Stomach (tissue), 9 donors: ENCODE measurements around the gene ZNF311. TPM values are rescaled to one million over a fixed set of nuclear protein-coding genes. Genes with fewer than 3 reads are reported as not detected.

Experiments used
- DNase-seq, 2 donors: peaks; one replicate each; pipeline versions ENCODE4 v3.0.0 to v3.0.0-alpha.2; 2013 to 2019
- H3K27ac ChIP-seq, 5 donors: fragments of 200-600 bp in 4 of 5; sonication (generic) in 4 of 5; one replicate each; pipeline ENCODE4 v1.5.1; 2013 to 2019; ENCODE audit warnings: mild to moderate bottlenecking in 1 of 5, moderate library complexity in 1 of 5
- H3K27me3 ChIP-seq, 3 donors: fragments of 200-600 bp; sonication (generic); one replicate each; pipeline ENCODE4 v1.5.1; 2017 to 2019; ENCODE audit warnings: mixed run types in 1 of 3
- H3K36me3 ChIP-seq, 4 donors: fragments of 200-600 bp; sonication (generic); 1 replicate in 3 of 4; 2 replicates in 1 of 4; pipeline ENCODE4 v1.5.1; 2016 to 2019
- H3K4me1 ChIP-seq, 4 donors: fragments of 200-600 bp; sonication (generic); one replicate each; pipeline ENCODE4 v1.5.1; 2016 to 2019
- H3K4me3 ChIP-seq, 4 donors: fragments of 200-600 bp; sonication (generic) in 3 of 4; one replicate each; pipeline ENCODE4 v1.5.1; 2016 to 2019; ENCODE audit warnings: mild to moderate bottlenecking in 1 of 4
- H3K9me3 ChIP-seq, 4 donors: fragments of 200-600 bp; sonication (generic); one replicate each; pipeline ENCODE4 v1.5.1; 2016 to 2019
- EP300 ChIP-seq: sonication (generic); formaldehyde crosslinking; IDR thresholded peaks from one replicate; pipeline ENCODE4 v1.6.1; 2017; ENCODE audit warnings: antibody characterized with exemption
- POLR2A ChIP-seq, 4 donors: fragments of 450-650 bp; IDR thresholded peaks; one replicate each; pipeline ENCODE4 v1.6.1; 2016; ENCODE audit warnings: antibody characterized with exemption in 4 of 4, control low read depth in 2 of 4, mild to moderate bottlenecking in 1 of 4, moderate library complexity in 1 of 4
- POLR2AphosphoS5 ChIP-seq, 3 donors: sonication (generic); formaldehyde crosslinking; IDR thresholded peaks; one replicate each; pipeline ENCODE4 v1.6.1; 2016; ENCODE audit warnings: antibody characterized with exemption in 3 of 3
- WGBS, 5 donors: extraction: QIAGEN DNeasy Blood & Tissue Kit in 3 of 5; methylation state at CpG; one replicate each; pipeline versions ENCODE4 v1.1.5 to v1.1.7; 2013 to 2018; 5-methylcytosine and 5-hydroxymethylcytosine counted together
- intact Hi-C: fragments of 100-400 bp; cut with DNase I; formaldehyde crosslinking; loops from one replicate; pipeline ENCODE4 v1.15.1; 2023; ENCODE audit warnings: low total_unique reads
- polyA plus RNA-seq, 3 donors: library from polyadenylated mRNA; stranded (reverse); fragments of 200-250 nt; gene quantifications; one replicate each; pipeline ENCODE4 v1.2.3, GENCODE V29; 2013
- total RNA-seq, 5 donors: library from RNA; depleted of rRNA; stranded (reverse); fragments of >200 nt; gene quantifications; one replicate each; pipeline versions ENCODE4 v1.1.0 to v1.2.3, GENCODE V29; 2014 to 2016
- TF ChIP-seq, protein P1 (sequence below), 7 experiments: fragments of 450-650 bp in 4 of 7; fragments of 200-600 bp in 3 of 7; sonication (generic) in 3 of 7; IDR thresholded peaks; one replicate each; pipeline ENCODE4 v1.5.1; 2016 to 2019; ENCODE audit warnings: antibody characterized with exemption in 7 of 7, control low read depth in 2 of 7, mild to moderate bottlenecking in 1 of 7
- donor health status: healthy with polysubstance abuse.
- donor health status: Bipolar disorder and iron deficiency.
- donor health status: healthy.

The ZNF311 gene
- total and polyA plus RNA-seq, 8 donors = 0.50 to 6.7 (median 0.73) TPM; not detected in 1

DNA sequence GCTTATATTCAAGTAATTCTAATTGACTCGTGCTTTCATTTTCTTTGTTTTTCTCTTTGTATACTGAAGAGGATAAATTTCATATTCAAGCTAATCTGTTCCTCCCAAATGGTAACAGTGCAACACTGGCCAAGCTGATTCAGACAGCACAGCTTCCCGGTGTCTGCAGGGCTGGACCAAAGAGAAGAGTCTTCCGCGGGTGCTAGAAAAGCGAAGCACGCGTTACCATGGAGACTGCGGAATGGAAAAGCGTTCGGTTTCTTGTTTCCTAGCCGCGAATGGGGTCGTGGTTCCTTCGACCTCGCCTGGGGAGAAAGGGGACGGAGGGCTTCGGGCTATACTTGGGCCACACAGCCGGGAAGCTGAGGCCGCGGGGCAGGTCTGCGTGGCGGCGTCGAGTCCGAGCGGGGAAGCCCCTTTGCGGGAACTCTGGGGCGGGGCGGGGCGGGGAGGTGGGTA is 6.2 kb upstream of the ZNF311 start:
- intact Hi-C loops = loop anchor here (5.0 to 10.0 kb wide), 2 partner anchors 177 to 324 kb away; no protein-coding TSS in a partner anchor
- TF ChIP-seq, protein P1, sequence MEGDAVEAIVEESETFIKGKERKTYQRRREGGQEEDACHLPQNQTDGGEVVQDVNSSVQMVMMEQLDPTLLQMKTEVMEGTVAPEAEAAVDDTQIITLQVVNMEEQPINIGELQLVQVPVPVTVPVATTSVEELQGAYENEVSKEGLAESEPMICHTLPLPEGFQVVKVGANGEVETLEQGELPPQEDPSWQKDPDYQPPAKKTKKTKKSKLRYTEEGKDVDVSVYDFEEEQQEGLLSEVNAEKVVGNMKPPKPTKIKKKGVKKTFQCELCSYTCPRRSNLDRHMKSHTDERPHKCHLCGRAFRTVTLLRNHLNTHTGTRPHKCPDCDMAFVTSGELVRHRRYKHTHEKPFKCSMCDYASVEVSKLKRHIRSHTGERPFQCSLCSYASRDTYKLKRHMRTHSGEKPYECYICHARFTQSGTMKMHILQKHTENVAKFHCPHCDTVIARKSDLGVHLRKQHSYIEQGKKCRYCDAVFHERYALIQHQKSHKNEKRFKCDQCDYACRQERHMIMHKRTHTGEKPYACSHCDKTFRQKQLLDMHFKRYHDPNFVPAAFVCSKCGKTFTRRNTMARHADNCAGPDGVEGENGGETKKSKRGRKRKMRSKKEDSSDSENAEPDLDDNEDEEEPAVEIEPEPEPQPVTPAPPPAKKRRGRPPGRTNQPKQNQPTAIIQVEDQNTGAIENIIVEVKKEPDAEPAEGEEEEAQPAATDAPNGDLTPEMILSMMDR (IDR thresholded peaks at IDR 0.05) = no peak
- no peak for TF ChIP-seq POLR2A (IDR thresholded peaks at IDR 0.05)
- no peak for TF ChIP-seq POLR2AphosphoS5 (IDR thresholded peaks at IDR 0.05)
- no peak for TF ChIP-seq EP300
- 0 to 2% (median 1%) methylated on average over 28 to 30 of the region's 30 CpGs for WGBS, 5 donors
- Histone ChIP-seq H3K27me3 (peaks cover 5 to 50% (median 25%) of the 10 kb centered on the region in 3 donors), H3K27ac (peak overlapping the region in 1 of 5 donors; percentile 65), H3K4me3 (peak overlapping the region; percentile 40 to 49 (median 45)), H3K9me3 (peaks cover 0 to 12% (median 5%) of the 10 kb centered on the region in 4 donors), H3K4me1 (peaks cover 0 to 21% (median 11%) of the 10 kb centered on the region in 4 donors), H3K36me3 (no peaks in the 10 kb centered on the region)
- peak in 1 of 2 donors; percentile 87 for DNase-seq

DNA sequence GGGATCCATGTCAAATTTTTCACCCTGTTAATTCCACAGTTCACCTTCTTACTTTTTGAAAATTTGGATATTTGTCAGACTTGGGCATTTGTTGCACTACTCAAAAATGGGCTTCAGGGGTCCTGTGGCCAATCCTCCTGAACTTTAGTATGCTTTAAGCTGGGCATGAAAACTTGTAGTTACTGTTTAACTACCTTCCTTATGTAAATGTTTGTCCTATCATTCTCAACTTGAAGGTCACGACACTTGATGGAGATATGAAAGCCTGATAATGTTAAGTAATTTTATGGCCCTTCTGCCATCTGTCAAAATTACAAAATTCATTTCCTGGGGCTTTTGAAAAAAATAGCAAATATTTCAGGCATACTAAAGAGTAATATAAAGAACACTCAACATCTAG is 4.2 kb upstream of the ZNF311 start:
- Histone ChIP-seq H3K4me3 (no peak overlapping the region), H3K27ac (no peak overlapping the region), H3K36me3 (no peaks in the 10 kb centered on the region), H3K4me1 (peaks cover 0 to 16% (median 8%) of the 10 kb centered on the region in 4 donors), H3K27me3 (peaks cover 0 to 38% (median 14%) of the 10 kb centered on the region in 3 donors), H3K9me3 (no peaks in the 10 kb centered on the region)
- 18 to 42% (median 36%) methylated on average over 1 of the region's 1 CpG for WGBS, 5 donors
- intact Hi-C loops = no loop called here
- TF ChIP-seq POLR2AphosphoS5 (IDR thresholded peaks at IDR 0.05) = no peak
- TF ChIP-seq POLR2A (IDR thresholded peaks at IDR 0.05) = no peak
- TF ChIP-seq, protein P1 (IDR thresholded peaks at IDR 0.05) = no peak
- TF ChIP-seq EP300 = no peak
- DNase-seq = no peak

DNA sequence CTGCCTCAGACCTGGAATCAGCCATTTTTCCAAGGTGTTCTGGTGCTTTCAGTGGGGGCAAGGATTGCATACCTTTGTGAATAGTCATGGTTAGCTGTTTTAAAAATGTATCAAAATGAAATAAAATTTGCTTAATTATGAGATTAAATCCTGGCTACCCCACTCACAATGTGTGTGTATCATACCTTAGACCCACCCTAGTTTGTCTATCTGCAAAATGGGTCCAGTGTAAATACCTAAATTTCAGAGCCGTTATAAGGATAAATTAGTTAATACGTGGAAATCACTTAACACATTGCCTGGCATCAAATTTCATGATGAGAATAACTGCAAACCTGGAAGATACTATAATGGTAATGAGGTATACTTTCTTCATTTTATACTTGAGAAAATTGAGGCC is 3.0 kb upstream of the ZNF311 start:
- peaks cover 0 to 26% (median 9%) of the 10 kb centered on the region in 3 donors for H3K27me3 ChIP-seq
- no peaks in the 10 kb centered on the region for H3K36me3 ChIP-seq
- intact Hi-C loops = no loop called here
- DNase-seq = no peak
- TF ChIP-seq EP300 (no peak), POLR2A (IDR thresholded peaks at IDR 0.05) (no peak), POLR2AphosphoS5 (IDR thresholded peaks at IDR 0.05) (no peak)
- TF ChIP-seq, protein P1 (IDR thresholded peaks at IDR 0.05) = no peak
- no peak overlapping the region for H3K4me3 ChIP-seq
- WGBS, 5 donors = 71 to 84% (median 79%) methylated on average over 2 of the region's 2 CpGs
- no peaks in the 10 kb centered on the region for H3K9me3 ChIP-seq
- no peak overlapping the region for H3K27ac ChIP-seq
- H3K4me1 ChIP-seq = peaks cover 0 to 16% (median 8%) of the 10 kb centered on the region in 4 donors

DNA sequence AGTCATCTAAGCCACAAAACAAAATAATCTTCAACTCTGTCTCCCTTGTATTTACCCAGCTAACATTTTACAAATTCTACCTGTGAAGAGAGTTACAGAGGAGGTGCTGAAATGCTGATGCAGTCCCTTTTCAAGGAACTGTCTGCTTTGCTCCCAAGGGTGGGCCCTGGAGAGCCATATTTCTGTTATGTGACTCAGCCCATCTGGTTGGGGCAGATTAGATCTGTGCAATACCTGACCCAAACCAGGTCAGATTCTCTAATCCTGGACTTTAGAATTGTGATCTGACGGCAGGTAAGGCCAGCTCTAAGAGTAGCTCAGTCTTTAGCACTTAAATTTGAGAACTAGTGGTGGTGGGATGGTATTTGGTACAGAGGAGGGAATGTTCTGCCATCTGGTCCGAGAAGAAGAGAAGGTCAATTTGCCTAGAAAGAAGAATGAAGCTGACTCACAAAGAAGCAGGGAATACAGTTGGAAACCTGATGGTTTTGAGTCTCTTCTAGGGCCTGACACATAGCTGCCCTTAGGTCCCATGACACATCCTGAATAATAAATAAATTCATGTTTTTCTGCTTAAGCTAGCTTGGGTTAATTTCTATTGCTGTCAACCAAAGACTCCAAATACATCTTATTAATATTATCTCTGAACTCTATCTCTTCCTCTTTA is 8.1 kb downstream of the ZNF311 start:
- Histone ChIP-seq H3K4me3 (no peak overlapping the region), H3K27me3 (no peaks in the 10 kb centered on the region), H3K27ac (no peak overlapping the region), H3K36me3 (peaks cover 0 to 15% (median 3%) of the 10 kb centered on the region in 4 donors), H3K4me1 (no peaks in the 10 kb centered on the region), H3K9me3 (peaks cover 0 to 12% (median 11%) of the 10 kb centered on the region in 4 donors)
- no peak for DNase-seq
- TF ChIP-seq EP300 = no peak
- TF ChIP-seq POLR2AphosphoS5 (IDR thresholded peaks at IDR 0.05) = no peak
- TF ChIP-seq POLR2A (IDR thresholded peaks at IDR 0.05) = no peak
- TF ChIP-seq, protein P1 (IDR thresholded peaks at IDR 0.05) = no peak
- intact Hi-C loops = no loop called here
- WGBS, 5 donors = 84 to 94% (median 87%) methylated on average over 2 of the region's 2 CpGs
